Astrocyte (in vitro differentiated cells and primary cell): ENCODE measurements around the gene SNX15. TPM values are rescaled to one million over a fixed set of nuclear protein-coding genes. Genes with fewer than 3 reads are reported as not detected.

Experiments used
- DNase-seq: peaks from one replicate; pipeline ENCODE4 v3.0.0-alpha.2; 2010; ENCODE audit warnings: low read depth
- FAIRE-seq: peaks from 2 replicates; lab custom pipeline; 2011; peaks lifted over from hg19 to GRCh38; lab: Jason Lieb, UNC
- H2AFZ ChIP-seq: 2 replicates; pipeline ENCODE4 v1.6.0; 2012; ENCODE audit warnings: low read depth, low read length, inconsistent platforms
- H3K27ac ChIP-seq: 2 replicates; pipeline ENCODE4 v1.5.1; 2011; ENCODE audit warnings: low read depth, low read length, inconsistent platforms
- H3K27me3 ChIP-seq: 2 replicates; pipeline ENCODE4 v1.6.0; 2011; ENCODE audit warnings: low read length, inconsistent platforms; ENCODE audit not compliant: insufficient read depth
- H3K36me3 ChIP-seq: 2 replicates; pipeline ENCODE4 v1.5.1; 2011; ENCODE audit warnings: low read length, inconsistent platforms; ENCODE audit not compliant: insufficient read depth
- H3K4me1 ChIP-seq: 2 replicates; pipeline ENCODE4 v1.5.1; 2011; ENCODE audit warnings: low read length, inconsistent platforms; ENCODE audit not compliant: insufficient read depth
- H3K4me2 ChIP-seq: 2 replicates; pipeline ENCODE4 v1.6.0; 2012; ENCODE audit warnings: low read length, inconsistent platforms
- H3K4me3 ChIP-seq: 2 replicates; pipeline ENCODE4 v1.5.1; 2011; ENCODE audit warnings: low read depth, mild to moderate bottlenecking, low read length, inconsistent platforms; ENCODE audit not compliant: insufficient read depth
- H3K79me2 ChIP-seq: 2 replicates; pipeline ENCODE4 v1.6.0; 2012; ENCODE audit warnings: mild to moderate bottlenecking, low read length, inconsistent platforms; ENCODE audit not compliant: insufficient read depth
- H3K9ac ChIP-seq: 2 replicates; pipeline ENCODE4 v1.6.0; 2012; ENCODE audit warnings: mild to moderate bottlenecking, low read length, inconsistent platforms
- H3K9me3 ChIP-seq: 2 replicates; pipeline ENCODE4 v1.5.1; 2012; ENCODE audit warnings: low read depth, mild to moderate bottlenecking, low read length, inconsistent platforms; ENCODE audit not compliant: insufficient read depth
- H4K20me1 ChIP-seq: 2 replicates; pipeline ENCODE4 v1.6.0; 2012; ENCODE audit warnings: low read length, inconsistent platforms; ENCODE audit not compliant: insufficient read depth
- H3K27ac Mint-ChIP-seq: one replicate; pipeline ENCODE4 v1.8.0; 2021; ENCODE audit warnings: mild to moderate bottlenecking, mixed read lengths; ENCODE audit not compliant: unreplicated experiment
- H3K27me3 Mint-ChIP-seq: one replicate; pipeline ENCODE4 v1.8.0; 2021; ENCODE audit warnings: low read depth, mixed read lengths; ENCODE audit not compliant: unreplicated experiment
- H3K36me3 Mint-ChIP-seq: one replicate; pipeline ENCODE4 v1.8.0; 2021; ENCODE audit warnings: low read depth, mixed read lengths; ENCODE audit not compliant: unreplicated experiment
- H3K4me1 Mint-ChIP-seq: one replicate; pipeline ENCODE4 v1.8.0; 2021; ENCODE audit warnings: low read depth, mixed read lengths; ENCODE audit not compliant: unreplicated experiment
- H3K4me3 Mint-ChIP-seq: one replicate; pipeline ENCODE4 v1.8.0; 2021; ENCODE audit warnings: mild to moderate bottlenecking, moderate library complexity, mixed read lengths; ENCODE audit not compliant: unreplicated experiment
- H3K9me3 Mint-ChIP-seq: one replicate; pipeline ENCODE4 v1.8.0; 2021; ENCODE audit warnings: mild to moderate bottlenecking, mixed read lengths; ENCODE audit not compliant: unreplicated experiment
- EZH2 ChIP-seq: IDR thresholded peaks from 2 replicates; pipeline ENCODE4 v1.6.1; 2012; ENCODE audit warnings: mild to moderate bottlenecking, low read length, inconsistent platforms; ENCODE audit not compliant: insufficient read depth
- total RNA-seq: library from RNA; stranded (reverse); gene quantifications from 2 replicates; pipeline ENCODE4 v1.2.1, GENCODE V29; 2021
- TF ChIP-seq, protein P1 (sequence below): IDR thresholded peaks from 2 replicates; pipeline ENCODE4 v1.5.1; 2011; ENCODE audit warnings: low read depth, mild to moderate bottlenecking, inconsistent platforms, low read length, moderate library complexity; ENCODE audit not compliant: insufficient read depth

The SNX15 gene
- total RNA-seq, 1 donor from 2014 or later, result 18.5 TPM

DNA sequence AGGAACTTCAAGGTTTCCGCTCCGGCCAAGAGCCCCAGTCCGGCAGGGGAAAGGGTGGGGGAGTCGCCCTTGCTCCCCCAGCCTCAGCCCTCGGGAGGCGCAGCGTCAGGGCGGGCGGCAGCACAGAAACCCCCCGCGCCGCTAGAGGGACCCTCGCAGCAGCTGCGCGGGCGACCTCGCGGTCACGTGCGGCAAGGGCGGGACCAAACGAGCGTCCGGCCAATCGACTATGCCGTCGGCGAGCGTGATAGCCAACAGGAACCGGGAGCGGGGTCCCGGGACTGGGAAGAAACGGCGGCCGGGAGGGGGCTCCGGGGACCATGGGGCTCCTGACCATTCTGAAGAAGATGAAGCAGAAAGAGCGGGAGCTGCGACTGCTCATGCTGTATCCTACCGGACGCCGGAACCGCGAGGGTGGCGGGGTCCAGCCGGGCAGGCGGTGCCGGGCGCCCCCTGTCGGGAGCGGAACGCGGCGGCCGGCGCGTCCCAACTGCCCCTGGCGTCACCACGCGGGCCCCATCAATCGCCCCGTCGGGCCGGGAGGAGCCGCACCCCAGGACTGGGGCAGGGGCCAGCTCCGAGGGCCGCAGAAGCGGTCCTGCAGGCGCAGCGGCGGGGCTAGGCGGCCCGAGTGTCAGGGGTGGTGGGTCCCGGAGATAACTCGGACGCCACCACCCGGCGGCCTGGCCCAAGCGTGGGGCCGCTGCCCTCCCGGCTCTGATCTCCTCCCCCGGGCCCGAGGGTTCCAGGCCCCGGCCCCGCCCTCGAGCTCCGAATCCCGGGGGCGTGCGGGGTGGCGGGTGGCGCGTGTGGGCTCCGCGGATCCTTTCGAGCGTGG, 13.1 kb upstream of the SNX15 start, which contains the start of gene ARL2:
Gene ARL2, plus strand, starts transcription at position 273 of the 838 bp plus-strand sequence. Its CDS starts 48 bp downstream, at position 321.
- peaks cover 5% of the 10 kb centered on the region for H3K36me3 Mint-ChIP-seq
- H3K27me3 Mint-ChIP-seq, result no peaks in the 10 kb centered on the region
- no peaks in the 10 kb centered on the region for H4K20me1 ChIP-seq
- H3K36me3 ChIP-seq, result no peaks in the 10 kb centered on the region
- peak within 1 kb of the TSS; percentile 96 for H3K9ac ChIP-seq
- peak within 1 kb of the TSS; percentile 98 for H3K4me2 ChIP-seq
- H3K4me3 Mint-ChIP-seq, result peak within 1 kb of the TSS; percentile 87
- peaks cover 19% of the 10 kb centered on the region for H3K79me2 ChIP-seq
- H3K4me1 ChIP-seq, result peaks cover 10% of the 10 kb centered on the region
- H3K9me3 Mint-ChIP-seq, result no peaks in the 10 kb centered on the region
- TF ChIP-seq, protein P1, sequence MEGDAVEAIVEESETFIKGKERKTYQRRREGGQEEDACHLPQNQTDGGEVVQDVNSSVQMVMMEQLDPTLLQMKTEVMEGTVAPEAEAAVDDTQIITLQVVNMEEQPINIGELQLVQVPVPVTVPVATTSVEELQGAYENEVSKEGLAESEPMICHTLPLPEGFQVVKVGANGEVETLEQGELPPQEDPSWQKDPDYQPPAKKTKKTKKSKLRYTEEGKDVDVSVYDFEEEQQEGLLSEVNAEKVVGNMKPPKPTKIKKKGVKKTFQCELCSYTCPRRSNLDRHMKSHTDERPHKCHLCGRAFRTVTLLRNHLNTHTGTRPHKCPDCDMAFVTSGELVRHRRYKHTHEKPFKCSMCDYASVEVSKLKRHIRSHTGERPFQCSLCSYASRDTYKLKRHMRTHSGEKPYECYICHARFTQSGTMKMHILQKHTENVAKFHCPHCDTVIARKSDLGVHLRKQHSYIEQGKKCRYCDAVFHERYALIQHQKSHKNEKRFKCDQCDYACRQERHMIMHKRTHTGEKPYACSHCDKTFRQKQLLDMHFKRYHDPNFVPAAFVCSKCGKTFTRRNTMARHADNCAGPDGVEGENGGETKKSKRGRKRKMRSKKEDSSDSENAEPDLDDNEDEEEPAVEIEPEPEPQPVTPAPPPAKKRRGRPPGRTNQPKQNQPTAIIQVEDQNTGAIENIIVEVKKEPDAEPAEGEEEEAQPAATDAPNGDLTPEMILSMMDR, result peak; percentile 38
- no peak for TF ChIP-seq EZH2
- peaks cover 6% of the 10 kb centered on the region for H3K4me1 Mint-ChIP-seq
- no peak for FAIRE-seq
- H3K9me3 ChIP-seq, result no peaks in the 10 kb centered on the region
- no peaks in the 10 kb centered on the region for H3K27me3 ChIP-seq
- DNase-seq, result peak; percentile 79
- peak within 1 kb of the TSS; percentile 98 for H3K27ac ChIP-seq
- peak within 1 kb of the TSS; percentile 84 for H3K27ac Mint-ChIP-seq
- peak within 1 kb of the TSS; percentile 94 for H2AFZ ChIP-seq
- peak within 1 kb of the TSS; percentile 80 for H3K4me3 ChIP-seq

DNA sequence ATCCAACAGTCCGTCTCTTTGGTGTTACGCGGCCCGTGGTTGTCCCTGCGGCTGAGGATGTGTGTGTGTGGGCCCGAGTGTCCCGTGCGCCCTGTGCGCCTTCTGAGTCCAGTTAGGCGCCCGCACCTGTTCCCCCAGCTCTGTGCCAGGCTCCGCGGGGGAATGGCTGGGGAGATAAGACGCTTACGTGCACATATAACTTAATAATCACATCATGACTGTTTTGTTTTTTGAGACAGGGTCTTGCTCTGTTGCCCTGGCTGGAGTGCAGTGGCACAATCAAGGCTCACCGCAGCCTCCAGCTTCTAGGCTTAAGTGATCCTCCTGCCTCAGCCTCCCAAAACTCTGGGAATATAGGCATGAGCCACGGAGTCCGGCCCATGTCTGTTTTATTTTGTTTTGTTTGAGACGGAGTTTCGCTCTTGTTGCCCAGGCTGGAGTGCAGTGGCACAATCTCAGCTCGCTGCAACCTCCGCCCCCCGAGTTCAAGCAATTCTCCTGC, 12.5 kb upstream of the SNX15 start:
- DNase-seq, result no peak
- Histone ChIP-seq H3K36me3 (no peaks in the 10 kb centered on the region), H4K20me1 (no peaks in the 10 kb centered on the region), H3K9me3 (no peaks in the 10 kb centered on the region), H3K9ac (peak overlapping the region; percentile 96), H3K4me2 (peak overlapping the region; percentile 98), H3K4me1 (peaks cover 10% of the 10 kb centered on the region), H2AFZ (peak overlapping the region; percentile 94), H3K79me2 (peaks cover 19% of the 10 kb centered on the region), H3K4me3 (peak overlapping the region; percentile 80), H3K27me3 (no peaks in the 10 kb centered on the region), H3K27ac (peak overlapping the region; percentile 98)
- no peak for TF ChIP-seq EZH2
- TF ChIP-seq, protein P1, result no peak
- H3K4me1 Mint-ChIP-seq, result peaks cover 6% of the 10 kb centered on the region
- no peak for FAIRE-seq
- H3K36me3 Mint-ChIP-seq, result peaks cover 7% of the 10 kb centered on the region
- peak overlapping the region; percentile 84 for H3K4me3 Mint-ChIP-seq
- H3K9me3 Mint-ChIP-seq, result no peaks in the 10 kb centered on the region
- H3K27me3 Mint-ChIP-seq, result no peaks in the 10 kb centered on the region
- H3K27ac Mint-ChIP-seq, result peak overlapping the region; percentile 80

DNA sequence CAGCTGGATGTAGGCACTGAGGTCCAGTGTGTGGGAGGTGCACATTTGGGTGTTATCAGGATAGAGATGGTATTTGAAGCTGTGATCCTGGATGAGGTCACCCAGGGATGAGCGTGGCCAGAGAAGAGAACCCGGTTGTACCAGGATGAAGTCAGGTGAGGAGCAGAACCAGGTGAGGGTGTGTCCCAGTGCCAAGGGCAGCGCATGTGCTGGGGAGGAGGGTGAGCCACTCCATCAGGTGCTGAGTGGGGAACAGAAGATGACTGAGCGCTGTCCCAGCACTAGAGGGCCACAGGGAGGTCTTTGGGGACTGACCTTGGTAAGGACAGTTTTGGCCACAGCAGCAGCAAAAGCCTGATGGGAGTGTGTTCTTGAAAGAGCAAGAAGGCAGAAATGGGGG, 10.5 kb upstream of the SNX15 start:
- Mint-ChIP-seq H3K4me3 (peak overlapping the region; percentile 61), H3K9me3 (no peaks in the 10 kb centered on the region), H3K27ac (no peak overlapping the region), H3K36me3 (peaks cover 9% of the 10 kb centered on the region), H3K27me3 (no peaks in the 10 kb centered on the region), H3K4me1 (peaks cover 6% of the 10 kb centered on the region)
- H3K9me3 ChIP-seq, result no peaks in the 10 kb centered on the region
- DNase-seq (no peak), FAIRE-seq (no peak)
- peaks cover 19% of the 10 kb centered on the region for H3K79me2 ChIP-seq
- no peak for TF ChIP-seq EZH2
- TF ChIP-seq, protein P1, result no peak
- peaks cover 10% of the 10 kb centered on the region for H3K4me1 ChIP-seq
- H3K4me2 ChIP-seq, result no peak overlapping the region
- H2AFZ ChIP-seq, result no peak overlapping the region
- no peaks in the 10 kb centered on the region for H3K27me3 ChIP-seq
- no peaks in the 10 kb centered on the region for H3K36me3 ChIP-seq
- H4K20me1 ChIP-seq, result no peaks in the 10 kb centered on the region
- H3K4me3 ChIP-seq, result no peak overlapping the region
- H3K27ac ChIP-seq, result no peak overlapping the region
- no peak overlapping the region for H3K9ac ChIP-seq
